K562 (cell line): ENCODE results near the gene ZNF598. TPM values are rescaled to one million over a fixed set of nuclear protein-coding genes. Genes with fewer than 3 reads are reported as not detected.

Experiments
- HMGN3 ChIP-seq: IDR thresholded peaks from 2 replicates; pipeline ENCODE4 v1.6.1; 2011; ENCODE audit warnings: borderline replicate concordance, low read depth, mild to moderate bottlenecking, mixed read lengths, low read length; ENCODE audit not compliant: insufficient read length; ENCODE audit errors: extremely low read depth
- MTA3 ChIP-seq: fragments of 450-650 bp; formaldehyde crosslinking; IDR thresholded peaks from 2 replicates; pipeline ENCODE4 v1.6.1; 2017; ENCODE audit warnings: mild to moderate bottlenecking, borderline replicate concordance
- PURB ChIP-seq: sonication (generic); formaldehyde crosslinking; IDR thresholded peaks from 2 replicates; pipeline ENCODE4 v1.9.0; 2021; ENCODE audit warnings: low read depth, mild to moderate bottlenecking, missing genetic modification reagents
- RERE ChIP-seq: sonication (generic); formaldehyde crosslinking; IDR thresholded peaks from 2 replicates; pipeline ENCODE4 v1.8.0; 2023; ENCODE audit warnings: missing genetic modification reagents, mild to moderate bottlenecking, borderline replicate concordance
- TEAD4 ChIP-seq, 2 experiments: sonication (generic) in 1 of 2; formaldehyde crosslinking in 1 of 2; IDR thresholded peaks; 2 replicates each; pipeline versions ENCODE4 v1.6.1 to v1.8.0; 2012 to 2022; ENCODE audit warnings: borderline replicate concordance in 1 of 2, inconsistent platforms in 1 of 2, low read length in 1 of 2, mild to moderate bottlenecking in 1 of 2, missing genetic modification reagents in 1 of 2
- TSC22D4 ChIP-seq: fragments of 450-650 bp; IDR thresholded peaks from 2 replicates; pipeline ENCODE4 v1.6.1; 2016; ENCODE audit warnings: missing genetic modification characterization, missing biosample characterization, control low read depth
- ZNF143 ChIP-seq: sonication (generic); formaldehyde crosslinking; IDR thresholded peaks from 2 replicates; pipeline ENCODE4 v1.9.0; 2022; ENCODE audit warnings: mild to moderate bottlenecking, missing genetic modification reagents
- ZNF347 ChIP-seq: fragments of 450-650 bp; formaldehyde crosslinking; IDR thresholded peaks from 2 replicates; pipeline ENCODE4 v1.4.0; 2020; ENCODE audit warnings: low read depth, mild to moderate bottlenecking, moderate library complexity
- polyA plus RNA-seq, 8 experiments: library from polyadenylated mRNA; depleted of rRNA in 4 of 8; stranded (reverse) in 5 of 8; unstranded in 3 of 8; fragments of >200 nt; fragmentation: Nextera tagmentation in 2 of 8; fragmentation: Illumina TruSeq in 1 of 8; extraction: Ambion mirVana in 2 of 8; extraction: Trizol in 1 of 8; gene quantifications; 2 replicates each; pipeline versions ENCODE4 v1.2.1 to v1.2.3, GENCODE V29; 2011 to 2014; ENCODE audit warnings: inconsistent platforms in 1 of 8, missing spikeins in 1 of 8
- total RNA-seq, 7 experiments: library from RNA; depleted of rRNA in 6 of 7; stranded (reverse); fragments of >200 nt in 6 of 7; fragmentation: Illumina TruSeq in 2 of 7; extraction: Trizol in 2 of 7; gene quantifications; 2 replicates each; pipeline versions ENCODE4 v1.2.1 to v1.2.3, GENCODE V29; 2011 to 2021; ENCODE audit warnings: low replicate concordance in 1 of 7
- TF ChIP-seq, protein P1 (sequence below), 2 experiments: fragments of 450-650 bp; IDR thresholded peaks; 2 replicates each; pipeline ENCODE4 v1.6.1; 2016; ENCODE audit warnings: mild to moderate bottlenecking in 2 of 2, borderline replicate concordance in 1 of 2, low read depth in 1 of 2, moderate library complexity in 1 of 2
- TF ChIP-seq, protein P2 (sequence below): fragments of 250-450 bp; sonication (Bioruptor Pico); IDR thresholded peaks from 2 replicates; pipeline ENCODE4 v1.5.0; 2021

ZNF598 gene
- total and polyA plus RNA-seq, 9 of the 15 experiments (the other 6 are each of a cell fraction or from before 2014, with no cell fraction given) = 0.11 to 115 (median 29.6) TPM

DNA sequence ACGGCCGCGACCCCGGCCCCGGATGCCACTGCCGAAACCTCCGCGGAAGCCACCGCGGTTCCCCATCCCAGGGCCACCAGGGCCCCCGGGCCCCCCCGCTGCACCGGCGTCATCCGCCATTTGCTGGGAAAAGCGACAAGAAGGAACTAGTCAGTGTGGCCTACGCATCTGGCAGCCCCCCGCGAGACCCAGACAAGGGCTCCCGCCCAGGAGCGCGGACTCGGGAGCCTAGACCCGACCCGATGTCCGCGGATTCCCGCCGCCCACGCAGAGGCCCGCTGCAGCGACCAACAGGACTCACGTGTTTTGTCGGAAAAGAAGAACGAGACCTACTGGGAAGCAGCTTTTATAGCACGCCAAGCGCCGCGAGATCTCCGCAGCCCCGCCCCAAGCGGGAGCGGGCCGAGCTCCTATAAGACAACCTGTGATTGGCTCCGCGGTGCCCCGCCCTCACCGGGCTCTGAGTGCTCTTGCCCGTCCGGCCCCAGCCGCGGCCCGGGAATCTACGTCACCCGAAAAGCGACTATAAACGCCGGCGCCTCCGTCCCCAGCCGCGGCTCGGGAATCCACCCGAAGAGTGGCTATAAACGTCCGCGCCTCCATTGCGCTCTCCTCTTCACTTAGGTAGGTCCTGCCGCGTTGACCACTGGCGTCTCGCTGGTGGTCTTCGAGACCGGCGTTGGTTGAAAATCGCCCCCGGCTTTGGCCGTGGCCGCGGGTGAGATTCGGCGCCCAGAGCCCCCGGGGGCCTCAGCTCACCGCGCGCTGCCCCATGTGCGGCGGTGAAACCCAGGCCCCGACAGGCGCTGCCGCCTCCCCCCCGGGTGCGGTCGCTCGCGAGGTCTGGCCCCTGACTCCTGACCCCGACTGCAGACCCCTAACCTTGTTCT lies 44.9 kb downstream of the ZNF598 start, which contains the start of gene RPS2 (continued):
- TF ChIP-seq, protein P1, sequence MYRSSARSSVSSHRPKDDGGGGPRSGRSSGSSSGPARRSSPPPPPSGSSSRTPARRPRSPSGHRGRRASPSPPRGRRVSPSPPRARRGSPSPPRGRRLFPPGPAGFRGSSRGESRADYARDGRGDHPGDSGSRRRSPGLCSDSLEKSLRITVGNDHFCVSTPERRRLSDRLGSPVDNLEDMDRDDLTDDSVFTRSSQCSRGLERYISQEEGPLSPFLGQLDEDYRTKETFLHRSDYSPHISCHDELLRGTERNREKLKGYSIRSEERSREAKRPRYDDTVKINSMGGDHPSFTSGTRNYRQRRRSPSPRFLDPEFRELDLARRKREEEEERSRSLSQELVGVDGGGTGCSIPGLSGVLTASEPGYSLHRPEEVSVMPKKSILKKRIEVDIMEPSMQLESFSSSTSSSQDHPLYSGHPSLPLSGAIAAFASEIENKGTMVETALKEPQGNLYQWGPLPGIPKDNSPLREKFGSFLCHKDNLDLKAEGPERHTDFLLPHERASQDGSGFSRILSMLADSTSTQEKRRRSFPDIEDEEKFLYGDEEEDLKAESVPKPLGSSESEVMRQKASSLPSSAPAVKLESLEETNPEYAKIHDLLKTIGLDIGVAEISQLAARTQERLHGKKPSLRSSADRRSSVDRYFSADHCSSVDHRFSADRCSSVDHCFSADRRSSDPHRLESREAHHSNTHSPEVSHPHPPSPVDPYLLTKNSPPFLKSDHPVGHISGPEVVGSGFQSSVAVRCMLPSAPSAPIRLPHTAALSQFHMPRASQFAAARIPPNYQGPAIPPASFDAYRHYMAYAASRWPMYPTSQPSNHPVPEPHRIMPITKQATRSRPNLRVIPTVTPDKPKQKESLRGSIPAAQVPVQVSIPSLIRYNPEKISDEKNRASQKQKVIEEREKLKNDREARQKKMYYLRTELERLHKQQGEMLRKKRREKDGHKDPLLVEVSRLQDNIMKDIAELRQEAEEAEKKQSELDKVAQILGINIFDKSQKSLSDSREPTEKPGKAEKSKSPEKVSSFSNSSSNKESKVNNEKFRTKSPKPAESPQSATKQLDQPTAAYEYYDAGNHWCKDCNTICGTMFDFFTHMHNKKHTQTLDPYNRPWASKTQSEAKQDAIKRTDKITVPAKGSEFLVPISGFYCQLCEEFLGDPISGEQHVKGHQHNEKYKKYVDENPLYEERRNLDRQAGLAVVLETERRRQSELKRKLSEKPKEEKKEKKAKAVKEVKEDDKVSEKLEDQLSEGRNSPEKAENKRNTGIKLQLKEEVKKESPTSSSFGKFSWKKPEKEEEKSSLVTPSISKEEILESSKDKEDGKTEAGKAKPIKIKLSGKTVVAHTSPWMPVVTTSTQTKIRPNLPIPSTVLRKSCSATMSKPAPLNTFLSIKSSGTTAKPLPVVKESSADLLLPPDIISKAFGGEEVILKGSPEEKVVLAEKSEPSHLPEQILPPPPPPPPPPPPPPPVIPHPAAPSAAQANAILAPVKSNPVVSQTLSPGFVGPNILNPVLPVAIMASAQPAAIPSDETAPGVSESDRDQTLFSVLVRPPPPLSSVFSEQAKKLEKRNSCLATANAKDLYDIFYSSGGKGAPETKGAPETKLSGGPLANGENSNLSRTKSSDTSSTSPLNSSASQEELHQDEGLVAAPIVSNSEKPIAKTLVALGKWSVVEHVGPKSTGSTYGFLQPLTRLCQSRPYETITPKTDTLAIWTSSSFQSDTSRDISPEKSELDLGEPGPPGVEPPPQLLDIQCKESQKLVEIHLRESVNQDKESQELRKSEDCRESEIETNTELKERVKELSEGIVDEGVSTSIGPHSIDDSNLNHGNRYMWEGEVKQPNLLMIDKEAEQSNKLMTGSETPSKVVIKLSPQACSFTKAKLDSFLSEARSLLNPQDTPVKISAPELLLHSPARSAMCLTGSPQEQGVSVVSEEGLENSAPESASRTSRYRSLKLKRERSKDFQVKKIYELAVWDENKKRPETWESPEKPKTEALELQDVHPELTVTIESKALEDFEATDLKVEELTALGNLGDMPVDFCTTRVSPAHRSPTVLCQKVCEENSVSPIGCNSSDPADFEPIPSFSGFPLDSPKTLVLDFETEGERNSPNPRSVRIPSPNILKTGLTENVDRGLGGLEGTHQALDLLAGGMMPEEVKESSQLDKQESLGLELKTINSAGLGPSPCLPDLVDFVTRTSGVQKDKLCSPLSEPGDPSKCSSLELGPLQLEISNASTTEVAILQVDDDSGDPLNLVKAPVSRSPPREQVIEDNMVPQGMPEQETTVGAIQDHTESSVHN (IDR thresholded peaks at IDR 0.05; ENCODE audit: borderline replicate concordance in 1 of 2, low read depth in 1 of 2) = peak in 1 of 2 experiments; percentile 55; a peak in 1 of 4 replicates
- no peak for TF ChIP-seq ZNF347 (CRISPR knock-in tag)
- no peak for TF ChIP-seq TSC22D4 (tag)
- peak; percentile 99 for TF ChIP-seq MTA3
- TF ChIP-seq, protein P2, sequence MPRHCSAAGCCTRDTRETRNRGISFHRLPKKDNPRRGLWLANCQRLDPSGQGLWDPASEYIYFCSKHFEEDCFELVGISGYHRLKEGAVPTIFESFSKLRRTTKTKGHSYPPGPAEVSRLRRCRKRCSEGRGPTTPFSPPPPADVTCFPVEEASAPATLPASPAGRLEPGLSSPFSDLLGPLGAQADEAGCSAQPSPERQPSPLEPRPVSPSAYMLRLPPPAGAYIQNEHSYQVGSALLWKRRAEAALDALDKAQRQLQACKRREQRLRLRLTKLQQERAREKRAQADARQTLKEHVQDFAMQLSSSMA = peak; percentile 85; the same call in 1 of the 2 replicates
- TF ChIP-seq ZNF143 = no peak; the same call in 1 of the 2 replicates
- peak; percentile 29; the same call in 1 of the 2 replicates for TF ChIP-seq TEAD4 (IDR thresholded peaks at IDR 0.05; ENCODE audit: low read length)
- no peak for TF ChIP-seq TEAD4 (CRISPR knock-in tag; IDR thresholded peaks at IDR 0.05; ENCODE audit: borderline replicate concordance)
- 0 out of 2 replicates have a peak, but pooled peaks have one; percentile 66 for TF ChIP-seq RERE (CRISPR knock-in tag)
- TF ChIP-seq PURB (CRISPR knock-in tag) = no peak
- peak; percentile 78 for TF ChIP-seq HMGN3
